Calu3 (cell line): Measurements from ENCODE around the gene PLEKHG5. TPM values are rescaled to one million over a fixed set of nuclear protein-coding genes. Genes with fewer than 3 reads are reported as not detected.

Experiments used
- Bru-seq: library from RNA; stranded (reverse); fragments of 400-500 nt; gene quantifications from one replicate; lab custom pipeline; 2021; lab: Mats Ljungman, UMichigan
- BruChase-seq, 2 experiments: library from RNA; stranded (reverse); fragments of 400-500 nt; gene quantifications; one replicate each; lab custom pipeline; 2021; lab: Mats Ljungman, UMichigan
- BruUV-seq: library from RNA; stranded (reverse); fragments of 400-500 nt; replicated peaks from 2 replicates; lab custom pipeline; 2021; lab: Mats Ljungman, UMichigan
- CTCF ChIA-PET: fragments of 300-600 bp; sonication (Branson Sonifier 250); formaldehyde crosslinking; loops from one replicate; lab custom pipeline; 2022; ENCODE audit warnings: antibody characterized with exemption; lab: Charles Lee
- DNase-seq: peaks from one replicate; pipeline ENCODE4 v3.0.0; 2022
- H3K27ac Mint-ChIP-seq: one replicate; pipeline ENCODE4 v1.8.0; 2022; ENCODE audit warnings: mixed read lengths; ENCODE audit not compliant: unreplicated experiment
- H3K27me3 Mint-ChIP-seq: one replicate; pipeline ENCODE4 v1.8.0; 2022; ENCODE audit warnings: mixed read lengths; ENCODE audit not compliant: unreplicated experiment
- H3K36me3 Mint-ChIP-seq: one replicate; pipeline ENCODE4 v1.8.0; 2022; ENCODE audit warnings: mild to moderate bottlenecking, moderate library complexity, mixed read lengths; ENCODE audit not compliant: insufficient read depth, unreplicated experiment
- H3K4me1 Mint-ChIP-seq: one replicate; pipeline ENCODE4 v1.8.0; 2022; ENCODE audit warnings: mild to moderate bottlenecking, low read depth, mixed read lengths; ENCODE audit not compliant: unreplicated experiment
- H3K4me3 Mint-ChIP-seq: one replicate; pipeline ENCODE4 v1.8.0; 2022; ENCODE audit warnings: mild to moderate bottlenecking, low read depth, moderate library complexity, mixed read lengths; ENCODE audit not compliant: unreplicated experiment
- H3K9me3 Mint-ChIP-seq: one replicate; pipeline ENCODE4 v1.8.0; 2022; ENCODE audit warnings: low read depth, mixed read lengths; ENCODE audit not compliant: unreplicated experiment
- intact Hi-C: fragments of 100-400 bp; cut with micrococcal nuclease; formaldehyde crosslinking; loops from one replicate; pipeline ENCODE4 v1.10.0; 2022; ENCODE audit not compliant: unreplicated experiment
- long read RNA-seq: library from polyadenylated mRNA; stranded (forward); transcript quantifications from one replicate; pipeline ENCODE4 v2.0.0, GENCODE V29; 2022
- total RNA-seq: library from RNA; stranded (reverse); gene quantifications from 2 replicates; pipeline ENCODE4 v1.2.3, GENCODE V29; 2022
- TF ChIP-seq, protein P1 (sequence below): fragments of 200-600 bp; IDR thresholded peaks from one replicate; pipeline ENCODE4 v1.8.0; 2022; ENCODE audit warnings: antibody characterized with exemption; ENCODE audit not compliant: unreplicated experiment

The PLEKHG5 gene, protein sequence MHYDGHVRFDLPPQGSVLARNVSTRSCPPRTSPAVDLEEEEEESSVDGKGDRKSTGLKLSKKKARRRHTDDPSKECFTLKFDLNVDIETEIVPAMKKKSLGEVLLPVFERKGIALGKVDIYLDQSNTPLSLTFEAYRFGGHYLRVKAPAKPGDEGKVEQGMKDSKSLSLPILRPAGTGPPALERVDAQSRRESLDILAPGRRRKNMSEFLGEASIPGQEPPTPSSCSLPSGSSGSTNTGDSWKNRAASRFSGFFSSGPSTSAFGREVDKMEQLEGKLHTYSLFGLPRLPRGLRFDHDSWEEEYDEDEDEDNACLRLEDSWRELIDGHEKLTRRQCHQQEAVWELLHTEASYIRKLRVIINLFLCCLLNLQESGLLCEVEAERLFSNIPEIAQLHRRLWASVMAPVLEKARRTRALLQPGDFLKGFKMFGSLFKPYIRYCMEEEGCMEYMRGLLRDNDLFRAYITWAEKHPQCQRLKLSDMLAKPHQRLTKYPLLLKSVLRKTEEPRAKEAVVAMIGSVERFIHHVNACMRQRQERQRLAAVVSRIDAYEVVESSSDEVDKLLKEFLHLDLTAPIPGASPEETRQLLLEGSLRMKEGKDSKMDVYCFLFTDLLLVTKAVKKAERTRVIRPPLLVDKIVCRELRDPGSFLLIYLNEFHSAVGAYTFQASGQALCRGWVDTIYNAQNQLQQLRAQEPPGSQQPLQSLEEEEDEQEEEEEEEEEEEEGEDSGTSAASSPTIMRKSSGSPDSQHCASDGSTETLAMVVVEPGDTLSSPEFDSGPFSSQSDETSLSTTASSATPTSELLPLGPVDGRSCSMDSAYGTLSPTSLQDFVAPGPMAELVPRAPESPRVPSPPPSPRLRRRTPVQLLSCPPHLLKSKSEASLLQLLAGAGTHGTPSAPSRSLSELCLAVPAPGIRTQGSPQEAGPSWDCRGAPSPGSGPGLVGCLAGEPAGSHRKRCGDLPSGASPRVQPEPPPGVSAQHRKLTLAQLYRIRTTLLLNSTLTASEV
- total RNA-seq: 5.1 and 7.8 TPM in 2 replicates
- Bru-seq, nascent RNA: percentile 20 among the genes with signal in this experiment
- percentile 30 among the genes with signal in this experiment for BruChase-seq, experiment 1, labeled RNA remaining after a 6-hour chase
- BruChase-seq, experiment 2, labeled RNA remaining after a 2-hour chase: percentile 25 among the genes with signal in this experiment
- long read RNA-seq, partial matches to known transcripts: 1 of 1 reads
- long read RNA-seq, other reads (novel, unspliced or antisense): 0 of 1 reads

DNA sequence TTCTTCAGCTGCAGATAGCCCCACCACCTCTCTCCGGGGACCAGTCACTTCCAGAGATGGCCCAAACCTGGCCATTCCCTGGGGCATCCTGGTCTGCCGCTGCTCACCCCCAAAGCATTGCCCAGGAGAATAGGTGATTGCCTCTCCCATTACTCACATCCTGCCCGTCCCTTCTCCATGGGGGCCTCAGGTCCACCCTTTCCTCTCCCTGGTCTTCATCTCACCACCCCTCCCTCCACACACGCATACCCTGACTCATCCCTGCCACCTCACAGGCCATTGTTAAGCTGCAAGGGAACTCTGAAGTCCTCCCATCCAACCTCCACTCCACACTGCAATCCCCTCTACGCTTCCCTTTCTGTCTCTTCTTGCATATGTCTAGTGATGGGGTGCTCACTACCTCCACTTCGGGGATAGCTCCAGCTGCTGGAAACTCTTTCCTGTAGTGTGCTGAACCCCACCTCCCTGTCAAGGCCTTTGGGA is at the start of gene PLEKHG5:
Gene PLEKHG5 (minus strand): TSS at position 188 of the 483 bp plus-strand sequence. CDS start 14,096 bp downstream, outside the sequence.
- no TSS peak for BruUV-seq
- H3K4me1 Mint-ChIP-seq: peaks cover 10% of the 10 kb centered on the region
- no peak for DNase-seq

DNA sequence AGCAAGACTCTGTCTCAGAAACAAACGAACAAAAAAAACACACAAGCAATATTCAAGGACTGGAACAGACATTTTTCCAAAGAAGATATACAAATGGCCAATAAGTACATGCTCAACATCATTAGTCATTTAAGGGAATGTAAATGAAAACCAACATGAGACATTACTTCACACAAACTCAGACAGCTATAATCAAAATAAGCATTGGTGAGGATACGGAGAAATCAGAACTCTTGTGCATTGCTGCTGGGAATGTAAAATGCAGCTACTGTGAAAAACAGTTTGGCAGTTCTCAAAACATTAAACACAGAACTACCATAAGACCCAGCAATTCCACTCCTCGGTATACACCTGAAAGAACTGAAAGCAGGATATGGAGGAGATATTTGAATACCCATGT is 47.5 kb upstream of the PLEKHG5 start:
- CTCF ChIA-PET: no interaction called here

More for the DNA sequence above, at the start of gene PLEKHG5:
- Mint-ChIP-seq H3K27me3 (peaks cover 50% of the 10 kb centered on the region), H3K9me3 (no peaks in the 10 kb centered on the region), H3K36me3 (peaks cover 12% of the 10 kb centered on the region), H3K4me3 (peak within 1 kb of the TSS; percentile 72), H3K27ac (no peak within 1 kb of the TSS)
- intact Hi-C loops: no loop called here
- CTCF ChIA-PET: interaction anchor here (0.6 kb wide), 1 partner anchor 68 kb away, joined by 3 read pairs; no protein-coding TSS in a partner anchor
- TF ChIP-seq, protein P1, sequence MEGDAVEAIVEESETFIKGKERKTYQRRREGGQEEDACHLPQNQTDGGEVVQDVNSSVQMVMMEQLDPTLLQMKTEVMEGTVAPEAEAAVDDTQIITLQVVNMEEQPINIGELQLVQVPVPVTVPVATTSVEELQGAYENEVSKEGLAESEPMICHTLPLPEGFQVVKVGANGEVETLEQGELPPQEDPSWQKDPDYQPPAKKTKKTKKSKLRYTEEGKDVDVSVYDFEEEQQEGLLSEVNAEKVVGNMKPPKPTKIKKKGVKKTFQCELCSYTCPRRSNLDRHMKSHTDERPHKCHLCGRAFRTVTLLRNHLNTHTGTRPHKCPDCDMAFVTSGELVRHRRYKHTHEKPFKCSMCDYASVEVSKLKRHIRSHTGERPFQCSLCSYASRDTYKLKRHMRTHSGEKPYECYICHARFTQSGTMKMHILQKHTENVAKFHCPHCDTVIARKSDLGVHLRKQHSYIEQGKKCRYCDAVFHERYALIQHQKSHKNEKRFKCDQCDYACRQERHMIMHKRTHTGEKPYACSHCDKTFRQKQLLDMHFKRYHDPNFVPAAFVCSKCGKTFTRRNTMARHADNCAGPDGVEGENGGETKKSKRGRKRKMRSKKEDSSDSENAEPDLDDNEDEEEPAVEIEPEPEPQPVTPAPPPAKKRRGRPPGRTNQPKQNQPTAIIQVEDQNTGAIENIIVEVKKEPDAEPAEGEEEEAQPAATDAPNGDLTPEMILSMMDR: no peak

DNA sequence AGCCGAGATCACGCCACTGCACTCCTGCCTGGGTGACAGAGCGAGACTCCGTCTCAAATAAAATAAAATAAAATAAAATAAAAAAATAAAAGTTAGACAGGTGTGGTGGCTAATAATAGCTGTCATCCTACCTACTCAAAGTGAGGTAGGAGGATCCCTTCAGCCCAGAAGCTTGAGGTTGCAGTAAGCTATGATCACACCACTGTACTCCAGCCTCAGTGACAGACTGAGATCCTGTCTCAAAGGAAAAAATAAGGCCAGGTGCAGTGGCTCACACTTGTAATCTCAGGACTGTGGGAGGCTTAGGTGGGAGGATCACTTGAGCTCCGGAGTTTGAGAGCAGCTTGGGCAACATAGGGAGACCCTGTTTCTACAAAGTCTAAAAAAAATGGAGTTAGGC is 44.8 kb upstream of the PLEKHG5 start:
- intact Hi-C loops: no loop called here
- no peak for DNase-seq
- no peak overlapping the region for H3K27ac Mint-ChIP-seq
- BruUV-seq: no TSS peak
- peaks cover 5% of the 10 kb centered on the region for H3K36me3 Mint-ChIP-seq
- H3K4me3 Mint-ChIP-seq: no peak overlapping the region
- no peaks in the 10 kb centered on the region for H3K9me3 Mint-ChIP-seq
- H3K4me1 Mint-ChIP-seq: no peaks in the 10 kb centered on the region
- TF ChIP-seq, protein P1: no peak
- CTCF ChIA-PET: no interaction called here
- H3K27me3 Mint-ChIP-seq: no peaks in the 10 kb centered on the region

More for the DNA sequence above, 47.5 kb upstream of the PLEKHG5 start:
- intact Hi-C loops: no loop called here
- Mint-ChIP-seq H3K27me3 (no peaks in the 10 kb centered on the region), H3K27ac (no peak overlapping the region), H3K4me3 (no peak overlapping the region), H3K4me1 (no peaks in the 10 kb centered on the region), H3K9me3 (no peaks in the 10 kb centered on the region), H3K36me3 (peaks cover 2% of the 10 kb centered on the region)
- DNase-seq: no peak
- TF ChIP-seq, protein P1: no peak
- no TSS peak for BruUV-seq

DNA sequence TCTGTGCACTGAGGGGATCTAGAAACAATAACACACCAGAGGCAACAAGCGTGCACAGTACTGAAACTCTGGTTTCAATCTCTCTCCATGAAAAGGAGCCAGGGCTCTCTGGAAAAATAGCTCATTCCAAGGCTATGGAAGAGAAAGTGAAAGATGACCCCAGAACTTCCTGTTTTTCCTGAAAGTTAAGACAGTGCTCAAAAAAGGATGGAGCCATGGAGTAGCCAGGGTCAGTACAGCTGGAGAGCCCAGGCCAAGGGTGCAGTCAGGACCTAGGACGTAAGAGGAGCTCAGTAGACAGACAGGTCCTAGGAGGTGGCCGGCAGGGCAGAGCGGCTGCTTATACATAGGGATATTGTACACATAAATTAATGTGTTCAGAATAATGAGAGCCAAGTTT is 43.7 kb upstream of the PLEKHG5 start:
- no peaks in the 10 kb centered on the region for H3K27me3 Mint-ChIP-seq
- H3K4me3 Mint-ChIP-seq: no peak overlapping the region
- H3K27ac Mint-ChIP-seq: no peak overlapping the region
- DNase-seq: no peak
- CTCF ChIA-PET: no interaction called here
- no TSS peak for BruUV-seq
- H3K36me3 Mint-ChIP-seq: peaks cover 5% of the 10 kb centered on the region
- no peaks in the 10 kb centered on the region for H3K4me1 Mint-ChIP-seq
- no peaks in the 10 kb centered on the region for H3K9me3 Mint-ChIP-seq
- TF ChIP-seq, protein P1: no peak
- intact Hi-C loops: no loop called here
